Psoas muscle (tissue), 8 donors: ENCODE results near the gene CLDN4. TPM values are rescaled to one million over a fixed set of nuclear protein-coding genes. Genes with fewer than 3 reads are reported as not detected.

Experiments used
- ATAC-seq, 4 donors: fragments of 200-7000 bp; cut with Tn5 transposase; one replicate each; pipeline ENCODE4 v1.9.1; 2020; ENCODE audit warnings: moderate library complexity in 3 of 4, mild to moderate bottlenecking in 2 of 4
- DNase-seq, 2 donors: peaks; one replicate each; pipeline ENCODE4 v3.0.0-alpha.2; 2020
- H3K27ac ChIP-seq: fragments of 200-600 bp; one replicate; pipeline ENCODE4 v1.8.0; 2022
- H3K27me3 ChIP-seq, 3 donors: fragments of 200-600 bp in 1 of 3; one replicate each; pipeline versions ENCODE4 v1.6.1 to v1.8.0; 2013 to 2022; ENCODE audit warnings: low read length in 2 of 3, mild to moderate bottlenecking in 2 of 3, moderate library complexity in 1 of 3; ENCODE audit not compliant: insufficient read depth in 3 of 3
- H3K36me3 ChIP-seq, 2 donors: fragments of 200-600 bp in 1 of 2; one replicate each; pipeline versions ENCODE4 v1.6.1 to v1.8.0; 2013 to 2022; ENCODE audit warnings: low read depth in 1 of 2, mild to moderate bottlenecking in 1 of 2, moderate library complexity in 1 of 2; ENCODE audit not compliant: insufficient read depth in 1 of 2
- H3K4me1 ChIP-seq: fragments of 200-600 bp; one replicate; pipeline ENCODE4 v1.8.0; 2022
- H3K4me3 ChIP-seq: fragments of 200-600 bp; one replicate; pipeline ENCODE4 v1.8.0; 2022; ENCODE audit warnings: mild to moderate bottlenecking
- H3K9me3 ChIP-seq: fragments of 200-600 bp; one replicate; pipeline ENCODE4 v1.8.0; 2022
- WGBS, 3 donors: extraction: QIAGEN DNeasy Blood & Tissue Kit; methylation state at CpG; one replicate each; pipeline versions ENCODE4 v1.1.6 to v1.1.7; 2013; 5-methylcytosine and 5-hydroxymethylcytosine counted together
- intact Hi-C, 2 donors: fragments of 100-400 bp; cut with DNase I; formaldehyde crosslinking; loops; one replicate each; pipeline versions ENCODE4 v1.11.0 to v1.14.2; 2022
- polyA plus RNA-seq, 3 donors: library from polyadenylated mRNA; stranded (reverse); fragments of 200-250 nt; gene quantifications; one replicate each; pipeline ENCODE4 v1.2.3, GENCODE V29; 2013
- total RNA-seq, 4 donors: library from RNA; stranded (reverse); fragmentation: NEBNext Ultra II Directional in 2 of 4; extraction: Animal tissue kit (Norgen Biotek cat#: 25700) in 2 of 4; gene quantifications; one replicate each; pipeline versions ENCODE4 v1.2.1 to v1.2.4, GENCODE V29; 2021 to 2023
- TF ChIP-seq, protein P1 (sequence below): fragments of 200-600 bp; IDR thresholded peaks from one replicate; pipeline ENCODE4 v1.8.0; 2022; ENCODE audit warnings: antibody characterized with exemption
- donor health status: healthy with polysubstance abuse.
- donor health status: DM: no; HTN: no; CAD: no; lungs with moderate emphysema.
- donor health status: Bipolar disorder and iron deficiency.
- donor health status: healthy.
- donor health status: DM: yes; HTN: yes; CAD: no.
- donor health status: DM: no; HTN: no; CAD: no.
- donor health status: DM: no; HTN: no; CAD: no.
- donor health status: DM: yes; HTN: yes; CAD: no.

CLDN4 gene
- total and polyA plus RNA-seq, 7 donors, result 0.10 to 0.16 (median 0.15) TPM; not detected in 3

GRCh38 chr7:73882047-73882402, 51.2 kb downstream of the CLDN4 start:
- TF ChIP-seq, protein P1, sequence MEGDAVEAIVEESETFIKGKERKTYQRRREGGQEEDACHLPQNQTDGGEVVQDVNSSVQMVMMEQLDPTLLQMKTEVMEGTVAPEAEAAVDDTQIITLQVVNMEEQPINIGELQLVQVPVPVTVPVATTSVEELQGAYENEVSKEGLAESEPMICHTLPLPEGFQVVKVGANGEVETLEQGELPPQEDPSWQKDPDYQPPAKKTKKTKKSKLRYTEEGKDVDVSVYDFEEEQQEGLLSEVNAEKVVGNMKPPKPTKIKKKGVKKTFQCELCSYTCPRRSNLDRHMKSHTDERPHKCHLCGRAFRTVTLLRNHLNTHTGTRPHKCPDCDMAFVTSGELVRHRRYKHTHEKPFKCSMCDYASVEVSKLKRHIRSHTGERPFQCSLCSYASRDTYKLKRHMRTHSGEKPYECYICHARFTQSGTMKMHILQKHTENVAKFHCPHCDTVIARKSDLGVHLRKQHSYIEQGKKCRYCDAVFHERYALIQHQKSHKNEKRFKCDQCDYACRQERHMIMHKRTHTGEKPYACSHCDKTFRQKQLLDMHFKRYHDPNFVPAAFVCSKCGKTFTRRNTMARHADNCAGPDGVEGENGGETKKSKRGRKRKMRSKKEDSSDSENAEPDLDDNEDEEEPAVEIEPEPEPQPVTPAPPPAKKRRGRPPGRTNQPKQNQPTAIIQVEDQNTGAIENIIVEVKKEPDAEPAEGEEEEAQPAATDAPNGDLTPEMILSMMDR, result no peak
- Histone ChIP-seq H3K27ac (no peak overlapping the region), H3K4me3 (no peak overlapping the region), H3K27me3 (peaks cover 0 to 29% (median 0%) of the 10 kb centered on the region in 3 donors), H3K4me1 (peaks cover 12% of the 10 kb centered on the region), H3K36me3 (no peaks in the 10 kb centered on the region), H3K9me3 (no peaks in the 10 kb centered on the region)
- DNase-seq, result no peak
- 80 to 89% (median 81%) methylated on average over 3 of the region's 3 CpGs for WGBS, 3 donors
- intact Hi-C loops, result no loop called here
- no peak for ATAC-seq

Other genes starting within 250 kb of the CLDN4 start
- 10 to 100 TPM; 16.3 to 65.2 (median 27.6) TPM for gene MLXIPL, start 206.5 kb upstream of the CLDN4 start, total RNA-seq
- gene MLXIPL, start 206.5 kb upstream of the CLDN4 start, polyA plus RNA-seq, result 10 to 100 TPM; 11.1 to 43.6 (median 14.1) TPM
- 1 to 10 TPM in 1 of 4 donors, under 1 TPM in 3; 0.18 to 1.1 (median 0.72) TPM for gene VPS37D, start 163.2 kb upstream of the CLDN4 start, total RNA-seq
- under 1 TPM; 0.29 to 0.72 (median 0.42) TPM for gene VPS37D, start 163.2 kb upstream of the CLDN4 start, polyA plus RNA-seq
- 10 to 100 TPM in 2 of 4 donors, 1 to 10 TPM in 2; 8.7 to 13.9 (median 10.6) TPM for gene DNAJC30, start 147.5 kb upstream of the CLDN4 start, total RNA-seq
- 1 to 10 TPM; 4.3 to 9.8 (median 8.3) TPM for gene DNAJC30, start 147.5 kb upstream of the CLDN4 start, polyA plus RNA-seq
- 10 to 100 TPM; 50.4 to 96.2 (median 83.4) TPM for gene BUD23, start 147.4 kb upstream of the CLDN4 start, total RNA-seq
- gene BUD23, start 147.4 kb upstream of the CLDN4 start, polyA plus RNA-seq, result 100 to 1,000 TPM; 106 to 155 (median 149) TPM
- 1 to 10 TPM; 1.9 to 3.6 (median 2.6) TPM for gene STX1A, start 111.3 kb upstream of the CLDN4 start, total RNA-seq
- gene STX1A, start 111.3 kb upstream of the CLDN4 start, polyA plus RNA-seq, result 1 to 10 TPM; 2.3 to 5.4 (median 4.2) TPM
- gene ABHD11, start 92.2 kb upstream of the CLDN4 start, total RNA-seq, result 10 to 100 TPM in 2 of 4 donors, 1 to 10 TPM in 2; 6.8 to 16.9 (median 11.5) TPM
- gene ABHD11, start 92.2 kb upstream of the CLDN4 start, polyA plus RNA-seq, result 10 to 100 TPM in 2 of 3 donors, 1 to 10 TPM in 1; 7.4 to 26.6 (median 14.1) TPM
- under 1 TPM in 1 of 4 donors, not detected in 3; 0.17 TPM for gene CLDN3, start 60.7 kb upstream of the CLDN4 start, total RNA-seq
- under 1 TPM in 2 of 3 donors, not detected in 1; 0.04 to 0.16 TPM for gene CLDN3, start 60.7 kb upstream of the CLDN4 start, polyA plus RNA-seq
- gene METTL27, start 11.5 kb downstream of the CLDN4 start, total RNA-seq, result under 1 TPM in 3 of 4 donors, not detected in 1; 0.24 to 0.84 (median 0.50) TPM
- under 1 TPM; 0.09 to 0.21 (median 0.11) TPM for gene METTL27, start 11.5 kb downstream of the CLDN4 start, polyA plus RNA-seq
- gene TMEM270, start 30.2 kb downstream of the CLDN4 start, total RNA-seq, result not detected
- gene TMEM270, start 30.2 kb downstream of the CLDN4 start, polyA plus RNA-seq, result not detected
- 10 to 100 TPM; 15.4 to 41.1 (median 36.4) TPM for gene ELN, start 197.2 kb downstream of the CLDN4 start, total RNA-seq
- gene ELN, start 197.2 kb downstream of the CLDN4 start, polyA plus RNA-seq, result 10 to 100 TPM; 10.6 to 16.3 (median 15.5) TPM